ENCODE data around the gene LRRC75A.
"Not testable (repeated sequence)": the region's sequence is repeated elsewhere in the genome, so short reads cannot be mapped to it uniquely, and the experiment has no call there.

LRRC75A gene

GRCh38 chr17:16455997-16456741 lies 35.8 kb downstream of the LRRC75A start:
- no peak for DNase-seq (ENCODE audit: low read depth in 1 of 2, low spot score in 1 of 2)

DNA sequence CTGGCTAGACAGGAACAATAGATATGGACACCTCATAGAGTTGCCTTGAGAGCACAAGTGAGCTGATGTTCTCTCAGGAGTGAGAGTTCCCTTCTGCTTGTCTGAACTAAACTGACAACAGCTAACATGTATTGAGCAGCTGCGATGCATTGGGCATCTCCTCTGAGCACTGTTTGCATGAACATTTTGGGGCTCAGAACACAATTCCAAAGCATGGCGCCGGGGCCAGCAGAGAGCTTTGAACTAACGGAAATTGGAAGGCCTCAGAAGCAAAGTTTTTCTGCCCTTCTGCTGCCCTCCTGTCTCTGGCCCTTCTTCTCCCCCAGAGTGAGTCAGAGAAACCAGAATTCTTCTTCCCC lies 38.5 kb downstream of the LRRC75A start:
- no peak for DNase-seq (ENCODE audit: low read depth in 1 of 2, low spot score in 1 of 2)

DNA sequence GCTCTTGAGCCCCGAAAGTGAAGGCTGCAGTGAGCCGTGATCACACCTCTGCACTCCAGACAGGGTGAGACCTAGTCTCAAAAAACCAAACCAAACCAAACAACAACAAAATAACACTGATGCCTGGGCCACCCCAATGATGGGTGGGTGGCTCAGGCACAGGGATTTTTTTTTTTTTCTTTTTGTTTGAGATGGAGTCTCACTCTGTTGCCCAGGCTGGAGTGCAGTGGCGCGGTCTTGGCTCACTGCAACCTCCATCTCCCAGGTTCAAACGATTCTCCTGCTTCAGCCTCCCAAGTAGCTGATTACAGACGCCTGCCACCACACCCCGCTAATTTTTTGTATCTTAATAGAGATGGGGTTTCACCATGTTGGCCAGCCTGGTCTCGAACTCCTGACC lies 39.7 kb downstream of the LRRC75A start:
- DNase-seq (ENCODE audit: low read depth in 1 of 2, low spot score in 1 of 2): not testable (repeated sequence)

GRCh38 chr17:16450028-16450427 lies 42.0 kb downstream of the LRRC75A start:
- no peak for DNase-seq (ENCODE audit: low read depth in 1 of 2, low spot score in 1 of 2)

GRCh38 chr17:16449121-16449570 lies 42.8 kb downstream of the LRRC75A start:
- no peak for DNase-seq (ENCODE audit: low read depth in 1 of 2, low spot score in 1 of 2)

- DNase-seq (ENCODE audit: low read depth in 1 of 2, low spot score in 1 of 2): no peak
Observed at GRCh38 chr17:16448490-16448889, 43.5 kb downstream of the LRRC75A start.

- DNase-seq (ENCODE audit: low read depth in 1 of 2, low spot score in 1 of 2): no peak
Observed at GRCh38 chr17:16447676-16448075, 44.3 kb downstream of the LRRC75A start.

DNA sequence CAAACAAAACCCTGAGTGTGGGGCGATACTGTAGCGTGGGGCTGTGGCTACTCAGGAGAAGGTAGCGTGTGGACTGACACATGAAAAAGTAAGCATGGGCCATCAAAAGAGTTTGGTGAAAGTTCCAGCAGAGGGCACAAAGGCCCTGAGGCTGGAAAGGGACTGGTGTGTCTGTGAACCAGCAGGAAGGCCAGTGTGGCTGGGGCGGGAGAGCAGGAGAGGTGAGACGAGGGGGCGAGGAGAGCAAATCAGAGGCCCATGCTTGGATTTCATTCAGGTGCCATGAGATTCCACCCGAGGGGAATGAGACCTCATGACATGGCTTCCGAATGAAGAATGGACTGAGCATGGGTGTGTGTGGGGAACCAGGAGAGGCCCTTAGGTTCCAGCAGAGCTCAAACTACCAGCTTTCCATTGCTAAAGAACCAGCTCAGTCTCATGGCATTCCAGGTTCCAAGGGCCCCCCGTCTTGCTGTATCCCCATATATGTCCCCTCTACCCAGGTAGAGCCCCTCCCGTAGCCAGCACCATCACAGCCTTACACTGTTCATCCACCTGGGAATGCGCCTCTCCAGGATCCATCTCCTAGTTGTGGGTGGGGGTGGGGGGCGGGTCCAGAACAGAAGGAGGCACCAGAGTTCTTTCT lies 45.5 kb downstream of the LRRC75A start:
- DNase-seq (ENCODE audit: low read depth in 1 of 2, low spot score in 1 of 2): no peak

DNA sequence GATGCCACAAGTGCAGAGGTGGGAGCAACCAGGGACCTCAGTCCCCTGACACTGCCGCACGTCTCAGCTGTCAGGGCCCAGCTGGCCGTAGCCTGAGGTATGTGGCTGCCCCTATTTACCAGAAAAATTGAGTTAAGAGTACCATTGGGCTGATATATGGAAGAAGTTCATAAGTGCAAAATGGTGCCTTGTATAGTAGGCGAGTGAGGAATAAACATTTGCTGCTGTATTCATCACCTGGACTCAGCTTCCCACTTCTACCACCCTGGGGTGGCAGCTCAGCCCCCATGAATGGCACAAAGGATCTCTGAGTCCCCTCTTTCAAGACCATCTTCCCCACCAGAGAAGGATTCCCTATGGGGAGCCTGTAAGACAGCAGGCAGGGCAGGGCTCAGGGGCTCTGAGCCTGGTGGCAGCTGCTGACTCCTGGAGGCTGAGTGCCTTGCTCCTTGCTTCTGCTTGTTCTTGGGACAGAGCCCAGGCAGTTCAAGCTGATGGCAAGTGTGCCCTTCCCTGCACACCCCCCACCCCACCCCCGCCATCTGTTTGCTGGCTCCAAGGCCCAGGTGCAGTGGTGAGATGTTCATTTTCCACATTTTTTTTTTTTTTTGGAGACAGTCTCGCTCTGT lies 47.6 kb downstream of the LRRC75A start:
- no peak for DNase-seq (ENCODE audit: low read depth in 1 of 2, low spot score in 1 of 2)

DNA sequence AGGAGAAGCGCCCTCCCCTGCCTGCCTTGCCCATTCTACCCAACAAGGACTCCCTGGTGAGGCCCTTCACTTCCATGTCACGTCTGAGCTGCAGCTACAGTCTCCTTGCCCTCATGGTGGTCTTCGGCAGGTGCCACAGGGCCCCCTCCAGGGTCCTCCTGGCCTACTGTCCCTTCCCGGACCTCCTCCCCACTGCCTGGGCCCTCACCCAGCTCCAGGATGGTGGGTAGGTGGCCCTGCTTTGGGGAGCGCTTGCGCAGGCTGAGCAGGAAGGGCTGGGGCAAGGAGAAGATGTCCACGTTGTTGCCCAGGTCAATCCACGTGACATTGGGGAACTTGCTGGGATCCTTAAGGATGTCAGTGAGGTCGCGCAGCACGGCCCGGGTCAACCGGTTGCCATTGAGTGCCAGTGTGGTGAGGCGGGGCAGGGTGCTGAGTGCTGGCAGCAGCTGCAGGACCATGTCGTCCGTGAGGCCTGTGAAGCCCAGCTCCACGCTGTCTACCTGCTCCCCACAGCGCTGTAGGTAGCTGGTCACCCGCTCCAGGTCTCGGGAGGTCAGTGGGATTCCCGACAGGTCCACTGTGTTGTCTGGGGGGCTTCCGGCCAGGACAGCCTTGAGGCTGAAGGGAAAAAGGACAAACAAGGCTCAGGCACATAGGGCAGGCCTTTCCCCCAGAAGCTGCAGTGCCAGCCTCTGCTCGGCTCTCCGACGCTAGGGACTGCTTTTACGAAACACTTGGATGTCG lies 48.3 kb downstream of the LRRC75A start:
- no peak for DNase-seq (ENCODE audit: low read depth in 1 of 2, low spot score in 1 of 2)

DNA sequence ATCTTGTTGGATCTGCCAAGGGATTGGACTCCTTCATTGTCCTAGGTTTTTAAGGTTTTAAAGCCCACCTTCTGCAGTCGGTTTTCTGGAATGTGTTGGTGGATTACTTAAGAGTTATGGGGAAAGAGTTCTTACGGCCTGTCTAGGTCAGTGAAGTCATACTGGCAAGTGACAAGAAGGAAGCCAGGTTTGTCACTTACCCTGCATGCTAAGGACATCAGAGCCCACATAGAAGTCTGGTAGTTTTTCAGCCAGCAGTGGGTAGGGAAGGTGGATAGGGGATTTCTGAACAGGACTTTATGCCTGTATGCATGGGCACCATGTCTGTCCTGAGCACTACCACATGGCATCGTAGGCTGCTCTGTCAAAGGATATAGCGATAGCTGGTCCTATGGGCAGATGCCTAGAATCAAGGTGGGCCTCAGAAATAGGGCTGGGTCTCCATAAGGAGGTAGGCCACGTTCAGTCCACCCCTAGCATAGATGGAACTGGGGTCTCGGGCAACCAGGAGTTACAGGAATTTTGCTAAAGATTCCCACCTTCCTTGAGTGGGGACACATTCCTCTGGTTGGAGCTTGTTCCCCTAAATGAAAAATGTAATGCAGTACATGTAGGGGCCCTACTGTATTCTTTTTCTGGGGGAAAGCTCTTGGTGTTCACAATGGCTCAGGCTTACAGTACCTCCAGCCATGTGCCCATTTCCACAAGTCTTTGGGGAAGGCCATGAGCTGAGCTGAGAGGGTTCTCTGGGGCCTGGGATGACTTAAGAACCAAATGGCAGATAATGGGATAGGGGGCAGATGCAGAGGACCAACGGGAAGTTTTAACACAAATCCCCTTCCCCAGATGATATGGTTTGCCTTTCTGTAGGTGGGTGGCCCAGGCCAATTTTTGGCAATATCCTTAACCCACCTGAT lies 49.1 kb downstream of the LRRC75A start:
- no peak for DNase-seq (ENCODE audit: low read depth in 1 of 2, low spot score in 1 of 2)

DNA sequence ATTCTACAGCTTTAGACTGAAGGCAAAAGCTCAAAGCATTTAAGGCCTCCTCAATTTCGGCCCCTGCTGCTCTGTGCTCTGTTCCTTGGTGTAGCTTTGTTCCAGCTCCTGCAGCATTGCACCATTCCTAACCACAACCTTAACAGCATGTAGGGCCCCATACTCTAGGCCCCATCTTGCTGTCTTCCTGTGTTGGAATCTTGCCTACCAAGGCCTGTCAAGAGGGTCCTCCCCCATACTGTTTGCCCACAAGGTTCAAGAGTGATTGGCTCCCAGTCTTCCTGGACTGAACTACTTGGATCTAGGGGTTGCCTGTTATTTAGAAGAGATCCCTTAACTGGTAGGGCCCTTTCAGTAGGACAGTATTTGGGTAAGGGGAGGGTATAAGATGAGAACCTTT lies 49.9 kb downstream of the LRRC75A start:
- no peak for DNase-seq (ENCODE audit: low read depth in 1 of 2, low spot score in 1 of 2)

DNA sequence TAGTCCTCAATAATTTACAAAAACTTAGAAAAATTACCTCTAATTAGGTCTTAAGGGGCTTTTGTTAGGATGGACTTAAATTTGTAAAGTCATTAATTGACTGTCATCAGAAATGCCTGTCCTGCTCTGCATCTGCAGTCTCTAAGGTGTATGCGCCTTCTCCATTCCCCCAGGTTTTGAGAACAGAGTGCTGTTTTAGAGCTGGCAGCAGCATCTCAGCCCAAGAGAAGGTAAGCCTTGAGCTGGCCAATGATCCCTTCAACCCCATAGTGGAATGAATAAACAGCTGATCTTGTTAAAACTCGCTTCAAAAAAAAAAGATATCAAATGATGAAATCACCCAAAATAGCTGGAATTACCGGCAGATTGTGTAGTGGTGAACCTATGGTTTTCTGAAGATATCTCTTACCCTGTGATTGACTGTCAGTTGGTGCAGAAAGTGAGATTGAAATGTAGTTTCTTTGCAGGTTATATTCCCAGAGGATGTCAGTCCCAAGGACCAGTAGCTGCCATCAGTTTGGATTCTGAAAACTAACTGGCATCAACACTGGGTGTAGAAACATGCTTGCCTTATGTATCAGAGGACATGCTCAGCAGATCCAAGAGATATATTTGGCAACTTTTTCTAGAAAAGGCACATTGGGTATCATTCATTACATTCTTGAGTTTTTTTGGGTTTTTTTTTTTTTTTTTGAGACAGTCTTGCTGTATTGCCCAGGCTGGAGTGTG lies 50.9 kb downstream of the LRRC75A start:
- no peak for DNase-seq (ENCODE audit: low read depth in 1 of 2, low spot score in 1 of 2)

GRCh38 chr17:16440354-16440753 lies 51.6 kb downstream of the LRRC75A start:
- not testable (repeated sequence) for DNase-seq (ENCODE audit: low read depth in 1 of 2, low spot score in 1 of 2)

DNA sequence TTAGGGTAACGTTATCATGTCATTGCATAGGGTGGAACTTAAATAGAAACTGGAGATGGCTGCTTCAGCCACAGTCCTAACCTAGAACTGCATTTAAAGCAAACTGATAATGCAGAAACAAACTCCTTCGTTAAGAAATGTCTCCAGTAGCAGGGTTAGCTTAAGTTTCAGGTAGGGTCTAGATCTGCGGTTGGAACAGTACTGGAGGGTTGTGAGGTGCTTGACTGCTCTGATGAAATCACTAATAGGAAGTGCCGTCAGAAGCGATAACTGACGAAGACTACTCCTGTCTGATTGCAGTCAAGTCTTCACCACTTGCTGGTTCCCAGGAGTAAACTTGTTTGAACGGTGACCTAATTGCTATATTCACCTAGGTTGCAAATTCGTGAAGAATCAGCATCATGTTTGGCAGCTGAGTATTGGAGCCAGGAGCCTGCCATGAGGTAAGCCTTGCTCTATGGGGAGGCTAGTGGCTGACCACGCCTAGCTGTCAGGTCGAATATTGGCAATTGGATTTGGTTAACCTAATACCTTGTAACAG lies 52.1 kb downstream of the LRRC75A start:
- no peak for DNase-seq (ENCODE audit: low read depth in 1 of 2, low spot score in 1 of 2)

GRCh38 chr17:16439303-16439791 lies 52.6 kb downstream of the LRRC75A start:
- DNase-seq (ENCODE audit: low read depth in 1 of 2, low spot score in 1 of 2): no peak

DNA sequence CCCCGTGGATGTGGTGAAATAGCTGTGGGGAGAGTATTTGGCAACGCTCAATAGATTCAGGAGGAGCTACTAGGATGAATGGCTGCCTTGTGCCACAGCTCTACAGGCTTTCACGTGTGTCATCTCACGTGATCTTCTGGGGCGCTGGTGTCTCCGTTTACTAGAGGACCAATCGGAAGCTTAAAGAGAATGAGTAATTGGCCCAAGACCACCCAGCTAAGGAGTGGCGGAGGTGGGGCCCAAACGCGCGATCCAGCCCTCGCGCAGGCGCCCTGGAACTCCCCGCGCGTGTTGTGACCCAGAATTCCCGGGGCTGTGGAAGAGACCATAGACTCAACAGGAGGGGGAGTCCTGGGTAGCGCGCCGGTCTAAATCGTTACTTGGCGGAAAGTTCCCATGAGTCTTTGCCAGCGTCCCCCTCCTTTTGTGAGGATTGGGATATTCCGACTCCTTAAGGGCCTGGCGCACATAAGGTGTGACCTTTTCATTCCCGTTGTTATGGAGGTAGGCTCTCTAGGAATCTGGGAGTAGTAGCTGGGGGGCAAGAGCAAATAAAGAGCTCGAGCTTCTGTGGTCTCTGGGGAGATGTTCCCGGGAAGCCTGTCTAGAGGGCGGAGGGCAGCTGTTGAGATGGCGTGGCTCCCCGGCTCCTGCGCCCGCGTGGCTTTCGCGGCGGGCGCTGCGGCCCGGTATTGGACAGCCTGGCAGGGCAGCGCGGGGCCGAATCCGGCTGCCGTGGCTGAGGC lies 53.3 kb downstream of the LRRC75A start:
- peak; percentile 78 to 91 for DNase-seq (ENCODE audit: low read depth in 1 of 2, low spot score in 1 of 2)

GRCh38 chr17:16438173-16438556 lies 53.8 kb downstream of the LRRC75A start:
- no peak for DNase-seq (ENCODE audit: low read depth in 1 of 2, low spot score in 1 of 2)

DNA sequence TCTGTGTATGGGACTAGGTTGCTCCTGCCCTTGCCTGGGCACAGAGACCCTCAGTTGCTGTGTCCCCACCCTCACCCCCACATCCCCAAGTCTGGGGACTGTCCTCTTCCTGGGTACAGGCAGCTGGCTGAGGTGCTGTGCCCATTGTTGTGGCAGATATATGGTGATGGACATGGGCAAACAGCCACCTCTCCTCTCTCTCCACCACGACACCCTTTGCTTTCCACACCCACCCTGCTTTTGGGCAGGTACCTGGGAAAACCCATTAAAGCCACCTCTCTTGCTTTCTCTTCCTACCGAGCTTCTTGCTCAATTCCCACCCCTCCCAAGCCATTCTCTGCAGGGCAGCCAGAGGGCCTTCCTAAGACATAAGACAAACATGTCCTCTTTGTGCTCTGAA lies 54.9 kb downstream of the LRRC75A start:
- no peak for DNase-seq (ENCODE audit: low read depth in 1 of 2, low spot score in 1 of 2)

Data from activated T-helper 1 cell treated with anti-CD3 and anti-CD28 coated beads, Interleukin-2, amount 50 U/mL, for 16 hours (primary cell).